Measurements from ENCODE around the gene AVP.
A peak's percentile ranks its signal among the peaks of the same experiment; 100 is the strongest.

The AVP gene

DNA sequence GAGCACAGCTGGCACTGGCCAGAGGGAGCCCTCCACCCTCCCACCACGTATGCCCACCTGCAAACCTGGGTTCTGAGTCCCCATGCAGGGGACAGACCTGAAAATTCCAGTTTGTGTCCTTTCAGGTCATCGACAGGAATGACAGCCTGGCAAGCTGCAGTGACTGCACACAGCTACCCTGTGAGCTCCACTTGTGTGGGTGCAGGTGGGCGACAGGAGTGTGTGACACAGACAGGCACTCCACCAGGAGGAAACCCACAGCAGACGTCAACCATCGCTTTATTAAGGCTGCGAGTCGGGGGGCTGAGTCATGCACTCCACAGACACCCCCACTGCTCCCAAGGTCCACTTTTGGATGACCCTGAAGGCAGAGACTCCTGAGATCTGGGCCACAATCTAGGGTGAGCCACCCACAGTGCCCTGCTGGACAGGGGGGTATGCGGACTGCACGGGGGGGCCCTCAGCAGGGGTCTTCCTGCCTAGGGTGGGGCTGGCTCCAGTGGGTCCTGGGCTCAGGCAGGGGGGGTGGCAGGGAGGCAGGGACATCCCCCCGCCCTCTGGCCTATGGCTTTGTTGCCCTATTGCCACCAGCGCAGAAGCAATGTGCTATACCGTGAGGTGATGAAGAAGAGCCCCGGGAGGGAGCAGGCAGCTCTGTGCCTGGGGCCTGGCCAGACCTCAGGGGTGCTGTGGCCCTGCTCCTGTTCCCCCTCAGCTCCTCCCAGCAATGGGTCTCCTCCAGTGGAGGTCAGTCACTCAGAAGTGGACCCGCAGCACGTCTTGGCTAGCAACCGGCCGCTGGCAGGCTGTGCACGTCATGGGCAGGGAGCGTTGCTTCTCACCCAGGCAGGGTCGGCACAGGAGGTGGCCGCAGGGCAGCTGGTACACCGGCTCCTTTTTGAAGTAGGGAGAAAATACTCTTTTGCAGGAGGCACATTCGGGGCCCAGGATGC lies 25.1 kb upstream of the AVP start:
- no peak for DNase-seq

DNA sequence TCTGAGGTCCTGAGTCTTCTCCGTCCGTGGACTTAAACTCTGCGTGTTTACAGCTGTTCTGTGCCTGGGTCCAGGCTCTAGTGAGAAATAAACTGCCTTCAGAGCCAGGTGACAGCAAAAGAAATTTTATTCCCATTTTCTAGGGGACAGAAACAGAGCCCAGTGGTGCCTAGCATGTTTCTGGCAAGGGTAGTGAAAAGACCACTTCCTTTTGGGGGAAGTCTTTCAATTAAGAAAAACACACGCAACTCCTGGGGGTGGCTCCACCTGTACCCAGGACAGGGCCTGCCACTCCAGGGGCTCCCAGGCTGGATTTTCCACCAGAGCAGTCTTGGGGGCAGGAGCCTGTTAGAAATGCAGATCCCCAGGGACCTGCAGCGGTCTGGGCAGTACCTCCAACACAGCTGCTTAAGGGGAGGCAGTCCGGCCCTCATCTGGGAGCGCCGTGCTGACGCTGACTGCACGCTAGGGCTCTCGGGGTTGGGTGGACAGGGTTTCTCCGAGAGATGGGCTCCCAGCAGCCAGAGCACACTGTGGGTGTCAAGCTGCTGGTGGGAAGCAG lies 23.0 kb upstream of the AVP start:
- no peak for DNase-seq

DNA sequence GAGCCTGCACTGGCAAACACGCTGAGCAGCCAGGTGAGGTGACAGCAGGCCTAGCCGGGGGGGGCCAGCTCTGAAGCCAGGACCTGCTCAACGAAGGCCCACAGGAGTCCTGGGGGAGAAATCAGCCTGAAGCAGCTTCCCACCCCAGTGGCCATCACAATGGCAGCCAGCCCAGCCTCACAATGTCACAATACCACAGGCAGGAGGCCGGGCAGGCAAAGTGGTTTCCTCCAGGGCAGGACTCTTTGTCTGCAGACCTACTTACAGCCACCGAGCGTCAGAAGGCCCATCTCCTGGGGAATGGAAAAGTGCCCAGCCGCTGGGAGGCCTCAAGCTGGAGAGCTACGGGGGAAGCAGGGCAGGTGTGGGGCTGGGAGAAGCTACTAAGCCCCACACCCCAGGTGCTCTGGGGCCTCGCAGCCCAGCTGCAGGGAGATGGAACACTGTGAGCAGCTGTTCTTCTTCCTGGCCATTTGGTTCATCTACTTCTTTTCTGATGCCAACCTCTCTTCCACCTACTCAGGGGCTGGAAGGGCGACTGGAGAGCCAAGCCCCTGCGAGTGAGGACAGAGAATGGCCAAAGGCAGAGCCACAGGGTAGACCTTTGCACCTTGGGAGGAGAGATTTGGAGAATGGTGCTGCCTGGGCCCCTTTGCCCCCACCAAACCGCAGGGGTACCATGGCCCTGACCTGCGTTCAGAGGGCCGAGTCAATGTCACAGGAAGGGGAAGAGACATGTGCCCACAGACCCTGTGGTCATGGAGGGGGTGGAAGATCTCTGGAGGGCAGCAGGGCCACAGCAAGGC lies 22.3 kb upstream of the AVP start:
- DNase-seq = no peak

GRCh38 chr20:3106185-3106584 lies 21.7 kb upstream of the AVP start:
- no peak for DNase-seq

DNA sequence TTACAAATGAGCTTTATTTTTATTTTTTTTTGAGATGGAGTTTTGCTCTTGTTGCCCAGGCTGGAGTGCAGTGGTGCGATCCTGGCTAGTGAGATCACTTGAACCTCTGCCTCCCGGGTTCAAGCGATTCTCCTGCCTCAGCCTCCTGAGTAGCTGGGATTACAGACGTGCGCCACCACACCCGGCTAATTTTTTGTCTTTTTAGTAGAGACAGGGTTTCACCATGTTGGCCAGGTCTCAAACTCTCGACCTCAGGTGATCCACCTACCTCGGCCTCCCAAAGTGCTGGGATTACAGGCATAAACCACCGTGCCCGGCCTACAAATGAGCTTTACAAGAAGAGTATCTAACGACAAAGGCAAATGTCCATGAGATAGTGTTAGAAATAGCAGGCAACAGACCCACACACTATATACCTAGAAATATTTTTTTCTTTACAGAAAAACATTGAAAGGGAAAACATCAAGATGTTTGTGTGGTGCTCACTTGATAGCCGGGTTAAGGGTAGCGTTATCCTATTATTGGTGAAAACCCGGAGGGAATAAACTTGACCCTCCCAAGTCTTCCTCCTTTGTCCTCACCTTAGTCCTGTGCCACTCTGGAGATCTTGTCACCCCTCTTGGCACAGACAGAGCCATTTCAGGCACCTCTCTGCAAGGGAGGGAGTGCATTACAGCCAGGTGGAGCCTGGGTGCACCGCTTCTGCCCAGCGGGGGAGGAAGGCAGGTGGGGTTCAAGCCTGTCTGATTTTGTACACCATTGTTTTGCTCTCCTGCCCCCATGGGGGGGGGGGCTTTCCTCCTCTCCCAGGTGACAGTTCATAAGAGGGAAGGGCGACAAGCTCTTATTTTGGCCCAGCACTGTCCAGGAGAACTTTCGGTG lies 21.0 kb upstream of the AVP start:
- DNase-seq = no peak

- DNase-seq = no peak
Measured at GRCh38 chr20:3103369-3104032, 19.0 kb upstream of the AVP start.

- DNase-seq = no peak
Measured at GRCh38 chr20:3102575-3103368, 18.2 kb upstream of the AVP start.

DNA sequence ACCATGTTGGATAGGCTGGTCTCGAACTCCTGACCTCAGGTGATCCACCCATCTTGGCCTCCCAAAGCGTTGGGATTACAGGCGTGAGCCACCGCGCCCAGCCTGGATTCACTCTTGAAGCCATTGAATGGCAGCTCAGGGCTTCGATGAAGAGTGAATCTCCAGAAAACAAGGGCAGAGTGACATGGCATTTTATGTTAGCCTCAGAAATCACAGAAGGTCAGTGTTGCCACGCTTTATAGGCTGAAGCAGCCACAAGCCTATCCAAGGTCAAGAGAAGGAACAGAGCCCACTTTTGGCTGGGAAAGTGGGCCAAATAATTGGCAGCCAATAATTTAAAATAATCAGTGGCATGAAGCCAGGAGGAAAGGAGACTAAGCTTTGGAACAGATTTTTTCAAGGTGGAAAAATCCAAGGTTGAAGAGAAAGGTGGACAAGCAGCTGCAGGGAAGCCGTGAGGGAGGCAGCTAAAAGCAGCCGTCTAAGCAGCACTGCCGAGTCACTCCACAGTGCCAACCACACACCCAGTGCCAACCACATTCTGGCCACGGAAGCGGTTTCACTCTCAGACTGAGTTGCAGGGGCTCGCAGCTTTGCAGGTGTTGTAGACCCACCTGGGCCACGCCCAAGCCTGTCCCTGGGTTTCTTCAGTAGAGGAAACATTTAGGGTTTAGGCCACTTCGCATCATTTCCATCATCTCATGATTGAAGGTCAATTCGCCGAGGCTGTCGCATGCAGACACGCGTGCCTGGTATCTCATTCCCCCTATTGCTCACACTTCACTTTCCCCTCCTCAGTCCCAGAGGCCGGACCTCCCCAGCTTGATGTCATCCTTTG lies 17.4 kb upstream of the AVP start:
- DNase-seq = peak; percentile 73

DNA sequence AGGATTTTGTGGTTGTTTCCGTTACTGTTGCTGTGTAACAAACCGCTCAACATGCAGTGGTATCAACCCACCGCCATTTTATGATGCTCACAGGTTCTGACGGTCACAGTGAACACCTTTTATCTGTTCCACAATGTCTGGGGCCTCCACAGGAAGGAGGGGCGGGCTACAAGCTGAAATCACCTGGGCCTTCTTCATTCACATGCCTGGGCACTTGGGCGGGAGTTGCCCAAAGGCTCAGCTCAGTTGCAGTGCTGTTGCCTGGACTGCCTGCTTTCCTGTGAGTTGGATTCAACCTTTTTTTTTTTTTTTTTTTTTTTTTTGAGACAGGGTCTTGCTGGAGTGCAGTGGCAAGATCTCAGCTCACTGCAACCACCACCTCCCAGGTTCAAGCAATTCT lies 16.7 kb upstream of the AVP start:
- no peak for DNase-seq

GRCh38 chr20:3100480-3100879 lies 16.0 kb upstream of the AVP start:
- DNase-seq = no peak

DNA sequence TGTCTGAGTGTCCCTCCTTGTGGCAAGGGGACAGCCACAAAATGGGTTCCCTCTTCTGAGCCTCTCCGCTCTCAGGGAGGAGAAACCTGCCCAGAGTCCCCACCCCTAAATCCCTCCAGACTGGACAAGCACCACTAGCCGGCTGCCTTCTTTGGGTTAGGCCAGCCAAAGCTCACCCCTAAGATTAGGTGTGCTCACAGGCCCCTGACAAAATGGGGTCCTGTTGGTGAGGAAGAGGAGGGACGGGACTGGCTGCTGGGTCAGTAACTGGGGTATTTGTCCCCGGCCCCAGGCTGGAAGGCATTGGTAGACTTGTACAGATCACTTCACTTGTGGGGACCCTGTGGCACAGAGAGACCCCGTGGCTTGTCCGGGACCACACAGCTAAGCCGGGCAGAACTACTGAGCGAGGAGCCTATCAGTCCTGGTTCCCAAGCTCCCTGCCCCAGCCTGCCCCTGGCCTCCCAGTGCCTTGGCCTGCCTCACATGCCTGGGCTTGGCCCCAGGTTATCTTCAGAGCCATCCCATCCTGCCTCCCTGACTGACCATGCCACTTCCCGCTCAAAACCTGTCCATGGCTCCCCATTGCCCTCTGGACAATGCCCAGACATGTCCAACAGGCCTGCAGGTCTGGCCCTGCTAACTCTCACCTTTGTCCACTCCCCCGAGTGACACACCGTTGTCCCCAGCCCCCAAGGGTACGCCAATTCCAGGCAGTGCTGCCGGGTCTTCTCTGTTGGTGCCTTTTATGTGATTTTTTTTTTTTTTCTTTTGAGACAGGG lies 10.5 kb upstream of the AVP start:
- DNase-seq = no peak

DNA sequence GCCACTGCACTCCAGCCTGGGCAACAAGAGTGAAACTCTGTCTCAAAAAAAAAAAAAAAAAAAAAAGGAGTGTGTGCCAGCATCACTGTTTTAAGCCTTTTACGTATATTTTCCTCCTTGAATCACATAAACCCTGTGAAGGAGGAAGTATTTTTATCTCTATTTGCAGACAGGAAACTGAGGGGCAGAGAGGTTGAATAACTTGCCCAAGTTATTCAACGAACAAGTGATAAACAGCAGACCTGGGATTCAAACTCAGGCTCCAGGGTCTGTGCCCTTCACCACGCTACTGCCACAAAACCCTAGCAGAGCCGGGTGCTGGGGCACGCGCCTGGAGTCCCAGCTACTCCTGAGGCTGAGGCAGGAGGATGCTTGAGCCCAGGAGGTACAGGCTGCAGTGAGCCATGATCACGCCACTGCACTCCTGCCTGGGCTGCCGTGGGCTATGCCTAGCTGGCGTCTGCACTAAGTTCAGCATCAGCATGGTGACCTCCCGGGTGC lies 9.4 kb upstream of the AVP start:
- DNase-seq = no peak

DNA sequence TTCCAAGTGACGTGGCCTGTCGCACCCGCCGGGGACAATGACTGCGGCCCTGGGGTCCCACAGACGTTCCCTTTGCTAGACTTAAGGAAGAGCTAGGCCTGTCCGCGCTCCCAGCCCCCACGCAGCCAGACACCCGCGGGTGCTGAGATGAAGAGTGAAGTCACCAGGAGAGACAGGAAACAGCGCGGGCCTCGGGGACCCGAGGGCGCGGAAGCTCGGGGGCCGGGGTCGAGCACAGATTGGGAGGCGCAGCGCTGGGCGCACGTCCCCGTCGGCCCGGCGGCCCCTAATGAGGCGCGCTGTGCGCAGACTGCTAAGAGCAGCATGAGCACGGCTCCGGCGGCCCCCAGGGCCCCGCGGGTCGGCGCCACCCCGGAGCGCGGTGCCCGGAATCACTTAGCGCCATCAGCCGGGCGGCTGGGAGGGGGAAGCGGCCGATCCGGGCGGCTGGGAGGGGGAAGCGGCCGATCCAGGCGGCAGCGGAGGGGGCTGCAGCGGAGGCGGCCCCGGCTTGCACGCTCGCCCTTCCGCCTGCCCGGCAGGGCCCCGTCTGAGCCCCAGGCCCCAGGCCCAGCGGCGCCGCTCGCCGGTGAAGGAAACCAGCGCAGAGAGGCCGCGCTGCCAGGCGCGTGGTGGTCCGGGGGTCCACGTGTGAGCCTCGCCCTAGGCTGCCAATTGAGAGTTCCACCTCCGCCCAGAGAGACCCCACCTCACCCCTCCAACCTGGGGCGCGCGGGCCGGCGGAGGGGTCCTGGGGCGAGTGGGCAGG lies 8.3 kb upstream of the AVP start:
- DNase-seq = no peak

DNA sequence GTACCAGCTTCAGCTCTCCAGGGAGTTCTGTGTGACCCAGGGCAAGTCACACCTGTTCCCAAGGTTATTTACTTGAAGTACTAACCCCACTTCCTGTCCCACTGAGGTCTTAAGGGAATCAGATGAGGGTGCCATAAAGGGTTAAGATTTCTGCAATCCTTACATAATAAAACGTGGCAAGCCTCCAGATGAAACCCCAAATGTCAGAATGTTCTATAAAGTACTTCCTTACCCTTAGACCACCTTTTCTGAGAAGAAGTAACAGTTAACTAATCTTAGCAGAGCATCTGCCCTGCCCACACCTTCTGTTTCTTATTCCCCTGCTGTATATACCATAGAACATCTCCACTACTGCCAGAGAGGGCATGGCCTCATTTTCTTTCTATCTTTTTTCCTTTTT lies 6.0 kb upstream of the AVP start:
- DNase-seq = no peak

DNA sequence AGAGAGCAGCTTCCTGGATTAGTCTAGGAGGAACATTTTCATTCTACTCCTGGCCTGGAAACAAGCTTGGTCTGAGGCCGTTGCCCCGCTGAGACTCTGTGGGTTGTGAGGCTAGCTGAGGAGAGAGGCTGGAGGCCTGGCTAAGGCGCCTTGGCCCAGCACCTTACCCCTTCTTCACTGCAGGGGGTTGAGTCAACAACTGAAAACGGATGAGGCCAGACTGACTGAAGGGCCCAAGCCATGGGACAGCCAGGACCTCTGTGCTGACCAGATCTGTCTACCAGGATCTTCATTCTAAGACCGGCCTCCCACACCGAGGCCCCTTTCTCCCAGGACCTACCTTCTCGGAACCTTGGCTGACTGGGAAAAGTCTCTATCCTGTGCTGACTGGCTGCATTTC lies 3.5 kb upstream of the AVP start:
- DNase-seq = no peak

GRCh38 chr20:3085571-3086072 lies 1.1 kb upstream of the AVP start:
- DNase-seq = no peak

DNA sequence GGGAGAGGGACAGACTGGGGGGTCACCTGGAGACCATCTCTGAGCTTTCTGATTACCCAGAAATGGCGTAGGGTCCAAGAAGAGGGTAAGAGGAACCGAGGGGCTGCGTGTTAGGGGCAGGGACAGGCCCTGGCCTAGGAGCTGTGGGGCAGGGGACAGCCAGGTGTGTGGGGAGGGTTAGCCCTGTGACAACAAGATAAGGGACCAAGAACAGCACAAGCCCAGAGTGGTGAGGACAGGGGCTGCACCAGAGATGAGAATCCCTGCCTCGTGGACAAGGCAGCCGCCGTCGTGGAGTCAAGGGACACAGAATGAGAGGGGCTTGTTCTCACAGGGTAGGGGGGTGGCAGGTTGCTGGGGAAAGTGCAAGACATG lies 449 bp upstream of the AVP start:
- DNase-seq = no peak

All from activated CD4-positive, CD25-positive, alpha-beta regulatory T cell treated with anti-CD3 and anti-CD28 coated beads, Interleukin-2, amount 50 U/mL, for 72 hours (primary cell).